HepG2 (cell line): ENCODE measurements around the gene REEP3. TPM values are rescaled to one million over a fixed set of nuclear protein-coding genes. Genes with fewer than 3 reads are reported as not detected.

ENCODE experiments used
- ARID2 ChIP-seq: sonication (generic); formaldehyde crosslinking; IDR thresholded peaks from 2 replicates; pipeline ENCODE4 v1.8.1; 2022; ENCODE audit warnings: mild to moderate bottlenecking, missing genetic modification reagents, borderline replicate concordance
- CEBPG ChIP-seq: IDR thresholded peaks from 2 replicates; pipeline ENCODE4 v1.6.1; 2016
- ESRRA ChIP-seq: sonication (generic); formaldehyde crosslinking; IDR thresholded peaks from 2 replicates; pipeline ENCODE4 v1.5.1; 2020; ENCODE audit warnings: mild to moderate bottlenecking, low read depth, missing genetic modification reagents
- FOXK2 ChIP-seq: fragments of 450-650 bp; IDR thresholded peaks from 2 replicates; pipeline ENCODE4 v1.6.1; 2016
- HDAC6 ChIP-seq: fragments of 200-600 bp; sonication (generic); IDR thresholded peaks from 2 replicates; pipeline ENCODE4 v1.7.0; 2017; ENCODE audit warnings: mild to moderate bottlenecking, antibody characterized with exemption, low read length, low read depth
- HMG20A ChIP-seq: IDR thresholded peaks from 2 replicates; pipeline ENCODE4 v1.6.1; 2016; ENCODE audit warnings: borderline replicate concordance
- HMG20B ChIP-seq: conservative IDR thresholded peaks from 2 replicates; pipeline ENCODE4 v1.6.1; 2016; ENCODE audit warnings: missing genetic modification reagents, missing compliant biosample characterization
- IRF2 ChIP-seq: IDR thresholded peaks from 2 replicates; pipeline ENCODE4 v1.6.1; 2018; ENCODE audit warnings: missing genetic modification reagents, missing compliant biosample characterization
- KLF12 ChIP-seq: sonication (generic); formaldehyde crosslinking; IDR thresholded peaks from 2 replicates; pipeline ENCODE4 v1.4.0; 2020; ENCODE audit warnings: missing genetic modification reagents, borderline replicate concordance
- MATR3 ChIP-seq: sonication (generic); formaldehyde crosslinking; IDR thresholded peaks from 2 replicates; pipeline ENCODE4 v1.4.0; 2020; ENCODE audit warnings: missing genetic modification reagents
- MED1 ChIP-seq: sonication (generic); formaldehyde crosslinking; IDR thresholded peaks from 2 replicates; pipeline ENCODE4 v1.4.0; 2020; ENCODE audit warnings: missing genetic modification reagents
- MTA1 ChIP-seq: sonication (generic); formaldehyde crosslinking; IDR thresholded peaks from 2 replicates; pipeline ENCODE4 v1.4.0; 2020; ENCODE audit warnings: missing genetic modification reagents, mild to moderate bottlenecking, borderline replicate concordance
- NCOA2 ChIP-seq: sonication (generic); formaldehyde crosslinking; IDR thresholded peaks from 2 replicates; pipeline ENCODE4 v1.8.0; 2022; ENCODE audit warnings: inconsistent platforms
- NFE2L2 ChIP-seq: fragments of 150-350 bp; IDR thresholded peaks from 2 replicates; pipeline ENCODE4 v1.6.1; 2014; ENCODE audit warnings: low read length
- RXRA ChIP-seq: sonication (generic); formaldehyde crosslinking; IDR thresholded peaks from 2 replicates; pipeline ENCODE4 v1.5.1; 2020; ENCODE audit warnings: missing genetic modification reagents
- SATB2 ChIP-seq: sonication (generic); formaldehyde crosslinking; IDR thresholded peaks from 2 replicates; pipeline ENCODE4 v1.5.0; 2020; ENCODE audit warnings: missing genetic modification reagents
- SMAD9 ChIP-seq: sonication (generic); formaldehyde crosslinking; IDR thresholded peaks from 2 replicates; pipeline ENCODE4 v1.5.1; 2020; ENCODE audit warnings: mild to moderate bottlenecking, missing genetic modification reagents
- SMARCE1 ChIP-seq: fragments of 450-650 bp; IDR thresholded peaks from 2 replicates; pipeline ENCODE4 v1.6.1; 2017; ENCODE audit warnings: borderline replicate concordance
- SP2 ChIP-seq: sonication (generic); formaldehyde crosslinking; IDR thresholded peaks from 2 replicates; pipeline ENCODE4 v1.5.1; 2020; ENCODE audit warnings: mild to moderate bottlenecking, missing genetic modification reagents
- SRY ChIP-seq: sonication (generic); formaldehyde crosslinking; IDR thresholded peaks from 2 replicates; pipeline ENCODE4 v1.8.0; 2022; ENCODE audit warnings: mild to moderate bottlenecking, missing genetic modification reagents
- STAT5B ChIP-seq: sonication (generic); formaldehyde crosslinking; IDR thresholded peaks from 2 replicates; pipeline ENCODE4 v1.4.0; 2020; ENCODE audit warnings: missing genetic modification reagents
- TBP ChIP-seq: sonication (generic); formaldehyde crosslinking; IDR thresholded peaks from 2 replicates; pipeline ENCODE4 v1.5.0; 2020; ENCODE audit warnings: missing genetic modification reagents
- U2AF2 ChIP-seq: fragments of 200-400 bp; formaldehyde crosslinking; IDR thresholded peaks from 2 replicates; pipeline ENCODE4 v1.6.1; 2017; ENCODE audit warnings: low read depth, mild to moderate bottlenecking, low read length
- YEATS4 ChIP-seq: sonication (generic); formaldehyde crosslinking; IDR thresholded peaks from 2 replicates; pipeline ENCODE4 v1.4.0; 2020; ENCODE audit warnings: missing genetic modification reagents, borderline replicate concordance
- ZNF143 ChIP-seq: sonication (generic); formaldehyde crosslinking; IDR thresholded peaks from 2 replicates; pipeline ENCODE4 v1.4.0; 2020; ENCODE audit warnings: missing genetic modification reagents
- ZNF207 ChIP-seq: fragments of 450-650 bp; IDR thresholded peaks from 2 replicates; pipeline ENCODE4 v1.6.1; 2016; ENCODE audit warnings: antibody characterized with exemption, borderline replicate concordance
- ZNF317 ChIP-seq: sonication (generic); formaldehyde crosslinking; IDR thresholded peaks from 2 replicates; pipeline ENCODE4 v1.5.0; 2020; ENCODE audit warnings: mild to moderate bottlenecking, missing genetic modification reagents
- ZSCAN21 ChIP-seq: sonication (generic); formaldehyde crosslinking; IDR thresholded peaks from 2 replicates; pipeline ENCODE4 v1.8.0; 2022; ENCODE audit warnings: mild to moderate bottlenecking, missing genetic modification reagents, moderate library complexity, borderline replicate concordance
- polyA plus RNA-seq, 8 experiments: library from polyadenylated mRNA; depleted of rRNA in 3 of 8; stranded (reverse) in 7 of 8; unstranded in 1 of 8; fragments of >200 nt; fragmentation: Illumina TruSeq in 4 of 8; extraction: Trizol in 4 of 8; gene quantifications; 2 replicates each; pipeline versions ENCODE4 v1.2.1 to v1.2.3, GENCODE V29; 2011 to 2016; ENCODE audit warnings: low read depth in 4 of 8, missing spikeins in 1 of 8, mixed read lengths in 1 of 8; ENCODE audit not compliant: insufficient read depth in 1 of 8
- total RNA-seq, 5 experiments: library from RNA; depleted of rRNA; stranded (reverse); fragments of >200 nt; fragmentation: Illumina TruSeq; extraction: Trizol; gene quantifications; 2 replicates each; pipeline ENCODE4 v1.2.3, GENCODE V29; 2016; ENCODE audit warnings: low read depth in 1 of 5
- TF ChIP-seq, protein P1 (sequence below): sonication (generic); formaldehyde crosslinking; IDR thresholded peaks from 2 replicates; pipeline ENCODE4 v1.4.0; 2020; ENCODE audit warnings: missing genetic modification reagents
- TF ChIP-seq, protein P2 (sequence below): IDR thresholded peaks from 2 replicates; pipeline ENCODE4 v1.6.1; 2016
- TF ChIP-seq, protein P3 (sequence below): IDR thresholded peaks from 2 replicates; pipeline ENCODE4 v1.6.1; 2018; ENCODE audit warnings: missing genetic modification reagents

The REEP3 gene
- total and polyA plus RNA-seq, 2 of the 13 experiments (the other 11 are each of a cell fraction or from before 2014, with no cell fraction given), result 7.1 to 31.4 TPM

DNA sequence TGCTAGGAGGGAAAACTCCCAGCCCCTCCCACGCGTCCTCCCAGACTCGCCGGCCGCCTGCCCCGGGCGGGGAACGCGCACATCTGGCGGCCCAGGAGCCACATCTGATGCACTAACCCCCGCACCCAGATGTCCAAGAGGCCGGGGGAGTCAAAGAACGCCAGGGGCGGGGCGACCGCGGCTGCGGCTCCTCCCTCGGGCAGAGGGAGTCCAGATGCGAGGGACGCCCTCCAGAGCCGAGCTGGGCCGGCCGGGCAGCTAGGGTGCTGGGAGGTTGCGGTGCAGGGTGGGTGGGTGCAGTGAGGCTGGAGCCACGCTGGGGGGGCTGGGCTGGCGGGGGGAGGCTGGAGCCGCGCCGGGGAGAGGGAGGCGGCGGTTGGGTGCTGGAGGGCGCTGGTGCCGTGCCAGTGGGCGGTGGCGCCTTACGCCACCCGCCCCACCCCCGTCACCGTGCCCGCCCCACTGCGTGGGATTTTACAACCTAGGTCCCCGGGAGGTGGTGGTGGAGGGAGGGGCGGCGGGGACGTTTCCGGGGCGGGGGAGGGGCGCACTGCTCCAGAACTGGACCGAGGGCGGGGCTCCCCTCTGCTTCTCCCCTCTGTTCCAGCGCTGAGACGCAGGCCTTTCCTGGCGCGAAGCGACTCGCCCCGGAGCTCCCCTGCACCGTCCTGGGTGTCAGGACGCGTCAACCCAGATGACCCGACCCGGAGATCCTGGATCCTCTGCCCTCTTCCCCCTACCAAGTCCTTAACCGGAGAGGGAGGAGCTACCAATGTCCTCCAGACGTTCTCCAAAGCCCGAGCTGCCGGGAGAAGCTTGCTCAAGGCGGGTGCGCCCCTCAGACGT, 109.1 kb downstream of the REEP3 start (continued):
- TF ChIP-seq SMAD9 (CRISPR knock-in tag) (no peak), ESRRA (CRISPR knock-in tag) (no peak), U2AF2 (no peak), KLF12 (no peak), SATB2 (no peak), IRF2 (CRISPR knock-in tag) (no peak), RXRA (CRISPR knock-in tag) (0 out of 2 replicates have a peak, but pooled peaks have one; percentile 0), CEBPG (CRISPR knock-in tag) (no peak), SRY (CRISPR knock-in tag) (no peak), ZSCAN21 (CRISPR knock-in tag) (no peak), YEATS4 (0 out of 2 replicates have a peak, but pooled peaks have one; percentile 27), ZNF143 (no peak), TBP (CRISPR knock-in tag) (no peak), ARID2 (CRISPR knock-in tag) (no peak), MED1 (peak; percentile 3; the same call in 1 of the 2 replicates), SMARCE1 (no peak), STAT5B (CRISPR knock-in tag) (no peak), ZNF317 (no peak), HDAC6 (no peak), HMG20A (CRISPR knock-in tag) (no peak), NFE2L2 (no peak), MATR3 (CRISPR knock-in tag) (no peak), FOXK2 (no peak), SP2 (CRISPR knock-in tag) (no peak), NCOA2 (CRISPR knock-in tag) (no peak), ZNF207 (no peak), HMG20B (CRISPR knock-in tag) (no peak), MTA1 (CRISPR knock-in tag) (no peak)
- TF ChIP-seq, protein P1, sequence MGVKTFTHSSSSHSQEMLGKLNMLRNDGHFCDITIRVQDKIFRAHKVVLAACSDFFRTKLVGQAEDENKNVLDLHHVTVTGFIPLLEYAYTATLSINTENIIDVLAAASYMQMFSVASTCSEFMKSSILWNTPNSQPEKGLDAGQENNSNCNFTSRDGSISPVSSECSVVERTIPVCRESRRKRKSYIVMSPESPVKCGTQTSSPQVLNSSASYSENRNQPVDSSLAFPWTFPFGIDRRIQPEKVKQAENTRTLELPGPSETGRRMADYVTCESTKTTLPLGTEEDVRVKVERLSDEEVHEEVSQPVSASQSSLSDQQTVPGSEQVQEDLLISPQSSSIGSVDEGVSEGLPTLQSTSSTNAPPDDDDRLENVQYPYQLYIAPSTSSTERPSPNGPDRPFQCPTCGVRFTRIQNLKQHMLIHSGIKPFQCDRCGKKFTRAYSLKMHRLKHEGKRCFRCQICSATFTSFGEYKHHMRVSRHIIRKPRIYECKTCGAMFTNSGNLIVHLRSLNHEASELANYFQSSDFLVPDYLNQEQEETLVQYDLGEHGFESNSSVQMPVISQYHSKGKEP (CRISPR knock-in tag), result no peak
- TF ChIP-seq, protein P2, sequence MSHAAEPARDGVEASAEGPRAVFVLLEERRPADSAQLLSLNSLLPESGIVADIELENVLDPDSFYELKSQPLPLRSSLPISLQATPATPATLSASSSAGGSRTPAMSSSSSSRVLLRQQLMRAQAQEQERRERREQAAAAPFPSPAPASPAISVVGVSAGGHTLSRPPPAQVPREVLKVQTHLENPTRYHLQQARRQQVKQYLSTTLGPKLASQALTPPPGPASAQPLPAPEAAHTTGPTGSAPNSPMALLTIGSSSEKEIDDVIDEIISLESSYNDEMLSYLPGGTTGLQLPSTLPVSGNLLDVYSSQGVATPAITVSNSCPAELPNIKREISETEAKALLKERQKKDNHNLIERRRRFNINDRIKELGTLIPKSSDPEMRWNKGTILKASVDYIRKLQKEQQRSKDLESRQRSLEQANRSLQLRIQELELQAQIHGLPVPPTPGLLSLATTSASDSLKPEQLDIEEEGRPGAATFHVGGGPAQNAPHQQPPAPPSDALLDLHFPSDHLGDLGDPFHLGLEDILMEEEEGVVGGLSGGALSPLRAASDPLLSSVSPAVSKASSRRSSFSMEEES (CRISPR knock-in tag), result no peak
- TF ChIP-seq, protein P3, sequence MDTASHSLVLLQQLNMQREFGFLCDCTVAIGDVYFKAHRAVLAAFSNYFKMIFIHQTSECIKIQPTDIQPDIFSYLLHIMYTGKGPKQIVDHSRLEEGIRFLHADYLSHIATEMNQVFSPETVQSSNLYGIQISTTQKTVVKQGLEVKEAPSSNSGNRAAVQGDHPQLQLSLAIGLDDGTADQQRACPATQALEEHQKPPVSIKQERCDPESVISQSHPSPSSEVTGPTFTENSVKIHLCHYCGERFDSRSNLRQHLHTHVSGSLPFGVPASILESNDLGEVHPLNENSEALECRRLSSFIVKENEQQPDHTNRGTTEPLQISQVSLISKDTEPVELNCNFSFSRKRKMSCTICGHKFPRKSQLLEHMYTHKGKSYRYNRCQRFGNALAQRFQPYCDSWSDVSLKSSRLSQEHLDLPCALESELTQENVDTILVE, result no peak
